Aorta (tissue), 5 donors: ENCODE results near the gene TRABD2A. TPM values are rescaled to one million over a fixed set of nuclear protein-coding genes. Genes with fewer than 3 reads are reported as not detected.
"Not testable (repeated sequence)": the region's sequence is repeated elsewhere in the genome, so short reads cannot be mapped to it uniquely, and the experiment has no call there.

ENCODE experiments used
- ATAC-seq: fragments of 200-7000 bp; cut with Tn5 transposase; one replicate; pipeline ENCODE4 v1.9.1; 2022; ENCODE audit warnings: moderate library complexity; ENCODE audit not compliant: low FRiP score
- DNase-seq, 2 donors: peaks; one replicate each; pipeline ENCODE4 v3.0.0-alpha.2; 2020
- H3K27ac ChIP-seq, 2 donors: one replicate each; pipeline ENCODE4 v1.5.1; 2013; ENCODE audit warnings: low read length in 2 of 2, mild to moderate bottlenecking in 2 of 2, moderate library complexity in 2 of 2, control low read depth in 1 of 2, inconsistent platforms in 1 of 2, low read depth in 1 of 2
- H3K27me3 ChIP-seq, 2 donors: one replicate each; pipeline ENCODE4 v1.6.1; 2013; ENCODE audit warnings: control low read depth in 1 of 2, low read length in 1 of 2, mild to moderate bottlenecking in 1 of 2, moderate library complexity in 1 of 2; ENCODE audit not compliant: insufficient read depth in 2 of 2, control insufficient read depth in 1 of 2
- H3K36me3 ChIP-seq, 2 donors: one replicate each; pipeline ENCODE4 v1.6.1; 2013; ENCODE audit warnings: control low read depth in 1 of 2, low read length in 1 of 2, mild to moderate bottlenecking in 1 of 2; ENCODE audit not compliant: insufficient read depth in 2 of 2, control insufficient read depth in 1 of 2
- H3K4me1 ChIP-seq, 2 donors: one replicate each; pipeline ENCODE4 v1.6.1; 2013; ENCODE audit warnings: low read length in 2 of 2, control low read depth in 1 of 2, mild to moderate bottlenecking in 1 of 2, moderate library complexity in 1 of 2; ENCODE audit not compliant: insufficient read depth in 2 of 2, control insufficient read depth in 1 of 2
- H3K4me3 ChIP-seq, 2 donors: one replicate each; pipeline ENCODE4 v1.5.1; 2013; ENCODE audit warnings: low read length in 2 of 2, control low read depth in 1 of 2, mild to moderate bottlenecking in 1 of 2
- H3K9me3 ChIP-seq: one replicate; pipeline ENCODE4 v1.6.1; 2013; ENCODE audit warnings: mild to moderate bottlenecking, low read length; ENCODE audit not compliant: control insufficient read depth
- WGBS, 2 donors: extraction: QIAGEN DNeasy Blood & Tissue Kit; methylation state at CpG; one replicate each; pipeline ENCODE4 v1.1.7; 2013; 5-methylcytosine and 5-hydroxymethylcytosine counted together
- intact Hi-C, 2 donors: fragments of 100-400 bp; cut with DNase I; formaldehyde crosslinking; loops; one replicate each; pipeline versions ENCODE4 v1.14.2 to v1.15.0; 2022
- polyA plus RNA-seq, 2 donors: library from polyadenylated mRNA; stranded (reverse); fragments of 200-250 nt; gene quantifications; one replicate each; pipeline ENCODE4 v1.2.3, GENCODE V29; 2013
- total RNA-seq, 2 donors: library from RNA; stranded (reverse); fragmentation: NEBNext Ultra II Directional; extraction: Animal tissue kit (Norgen Biotek cat#: 25700); gene quantifications; one replicate each; pipeline ENCODE4 v1.2.1, GENCODE V29; 2021
- donor health status: healthy with polysubstance abuse.
- donor health status: Bipolar disorder and iron deficiency.
- donor health status: DM: no; HTN: no; CAD: no.
- donor health status: DM: no; HTN: no; CAD: no.
- donor health status: DM: yes; HTN: yes; CAD: no.

TRABD2A gene
- total and polyA plus RNA-seq, 4 donors = 0.23 to 2.2 (median 1.2) TPM

DNA sequence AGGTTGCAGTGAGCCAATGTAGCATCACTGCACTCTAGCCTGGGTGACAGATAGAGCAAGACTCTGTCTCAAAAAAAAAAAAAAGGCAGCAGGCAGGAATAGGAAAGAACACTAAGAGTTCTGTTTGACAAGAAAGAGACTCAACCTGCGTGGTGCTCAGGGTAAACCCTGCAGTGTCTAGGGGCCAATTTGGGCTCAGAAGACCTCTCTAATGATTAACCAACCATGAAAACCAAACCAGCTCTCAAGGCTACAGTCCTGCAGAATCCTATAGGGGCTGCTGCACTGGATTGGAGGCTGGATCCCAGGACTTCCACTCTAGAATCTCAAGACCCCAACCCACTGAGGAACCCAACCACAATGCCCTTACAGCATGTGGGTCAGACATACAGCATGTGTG, 2.4 kb downstream of the TRABD2A start:
- H3K4me1 ChIP-seq = peaks cover 0 to 6% of the 10 kb centered on the region in 2 donors
- no peaks in the 10 kb centered on the region for H3K27me3 ChIP-seq
- 72 to 86% methylated on average over 1 of the region's 1 CpG for WGBS, 2 donors
- H3K36me3 ChIP-seq = no peaks in the 10 kb centered on the region
- ATAC-seq (no peak), DNase-seq (no peak)
- no peak overlapping the region for H3K27ac ChIP-seq
- intact Hi-C loops = no loop called here
- H3K9me3 ChIP-seq = no peaks in the 10 kb centered on the region
- no peak overlapping the region for H3K4me3 ChIP-seq

DNA sequence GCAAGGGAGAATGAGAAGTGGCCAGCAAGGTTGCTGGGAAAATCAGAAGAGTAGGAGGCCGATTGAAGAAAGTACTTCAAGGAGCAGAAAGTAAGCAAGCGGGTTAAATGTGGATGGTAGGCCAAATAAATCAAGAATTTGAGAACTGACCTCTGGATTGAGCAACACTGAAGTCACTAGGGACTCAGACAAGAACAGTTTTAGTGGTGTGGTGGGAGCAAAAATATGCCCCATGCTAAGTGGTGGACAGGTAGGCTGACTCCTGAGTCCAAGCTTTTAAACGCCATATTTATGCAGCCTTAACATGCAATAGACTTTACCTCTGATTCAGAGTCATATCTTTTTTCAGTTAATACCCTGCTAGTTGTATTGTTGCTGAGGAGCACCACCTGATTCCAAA, 4.5 kb downstream of the TRABD2A start:
- H3K27ac ChIP-seq = no peak overlapping the region
- DNase-seq = no peak
- H3K9me3 ChIP-seq = no peaks in the 10 kb centered on the region
- no peaks in the 10 kb centered on the region for H3K36me3 ChIP-seq
- no peak for ATAC-seq
- intact Hi-C loops = no loop called here
- peaks cover 0 to under 1% of the 10 kb centered on the region in 2 donors for H3K4me1 ChIP-seq
- no peaks in the 10 kb centered on the region for H3K27me3 ChIP-seq
- no peak overlapping the region for H3K4me3 ChIP-seq
- WGBS, 2 donors = 84 to 89% methylated on average over 3 of the region's 3 CpGs

DNA sequence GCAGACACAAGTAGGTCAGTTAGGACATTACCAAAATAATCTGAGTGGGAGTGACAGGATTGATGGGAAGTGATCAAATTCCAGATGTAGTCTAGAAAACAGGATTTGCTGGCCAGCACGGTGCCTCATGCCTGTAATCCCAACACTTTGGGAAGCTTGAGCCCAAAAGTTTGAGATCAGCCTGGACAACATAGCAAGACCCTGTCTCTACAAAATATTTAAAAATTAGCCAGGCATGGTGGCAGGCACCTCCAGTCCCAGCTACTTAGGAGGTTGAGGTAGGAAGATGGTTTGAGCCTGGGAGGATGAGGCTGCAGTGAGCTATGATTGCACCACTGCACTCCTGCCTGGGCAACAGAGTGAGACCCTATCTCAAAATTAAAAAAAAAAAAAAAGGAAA, 5.3 kb downstream of the TRABD2A start:
- ATAC-seq, DNase-seq, H3K27ac ChIP-seq, H3K4me3 ChIP-seq, H3K27me3 ChIP-seq, H3K4me1 ChIP-seq, intact Hi-C loops, H3K9me3 ChIP-seq, H3K36me3 ChIP-seq: not testable (repeated sequence)
- WGBS, 2 donors = 88 to 94% methylated on average over 1 of the region's 1 CpG

DNA sequence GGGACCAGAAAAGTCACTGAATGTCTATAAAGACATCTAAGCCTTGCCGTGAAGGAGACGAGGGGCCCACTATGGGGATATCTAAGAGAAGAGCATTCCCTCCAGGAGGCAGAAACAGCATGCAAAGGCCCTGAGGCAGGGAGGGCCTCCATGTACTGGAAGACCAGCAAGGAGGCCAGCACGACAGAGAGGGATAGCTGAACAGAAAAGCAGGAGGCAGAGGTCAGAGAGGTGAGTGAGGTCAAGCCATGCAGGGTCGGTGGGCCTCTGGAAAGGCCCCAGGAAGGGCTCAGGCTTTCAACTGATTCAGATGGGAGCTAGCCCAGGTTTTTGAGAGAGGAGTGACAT, 5.7 kb downstream of the TRABD2A start:
- no peak overlapping the region for H3K27ac ChIP-seq
- H3K4me1 ChIP-seq = no peaks in the 10 kb centered on the region
- no peak overlapping the region for H3K4me3 ChIP-seq
- ATAC-seq = no peak
- no peaks in the 10 kb centered on the region for H3K9me3 ChIP-seq
- intact Hi-C loops = no loop called here
- 68 to 70% methylated on average over 4 of the region's 4 CpGs for WGBS, 2 donors
- no peaks in the 10 kb centered on the region for H3K27me3 ChIP-seq
- no peak for DNase-seq
- no peaks in the 10 kb centered on the region for H3K36me3 ChIP-seq

DNA sequence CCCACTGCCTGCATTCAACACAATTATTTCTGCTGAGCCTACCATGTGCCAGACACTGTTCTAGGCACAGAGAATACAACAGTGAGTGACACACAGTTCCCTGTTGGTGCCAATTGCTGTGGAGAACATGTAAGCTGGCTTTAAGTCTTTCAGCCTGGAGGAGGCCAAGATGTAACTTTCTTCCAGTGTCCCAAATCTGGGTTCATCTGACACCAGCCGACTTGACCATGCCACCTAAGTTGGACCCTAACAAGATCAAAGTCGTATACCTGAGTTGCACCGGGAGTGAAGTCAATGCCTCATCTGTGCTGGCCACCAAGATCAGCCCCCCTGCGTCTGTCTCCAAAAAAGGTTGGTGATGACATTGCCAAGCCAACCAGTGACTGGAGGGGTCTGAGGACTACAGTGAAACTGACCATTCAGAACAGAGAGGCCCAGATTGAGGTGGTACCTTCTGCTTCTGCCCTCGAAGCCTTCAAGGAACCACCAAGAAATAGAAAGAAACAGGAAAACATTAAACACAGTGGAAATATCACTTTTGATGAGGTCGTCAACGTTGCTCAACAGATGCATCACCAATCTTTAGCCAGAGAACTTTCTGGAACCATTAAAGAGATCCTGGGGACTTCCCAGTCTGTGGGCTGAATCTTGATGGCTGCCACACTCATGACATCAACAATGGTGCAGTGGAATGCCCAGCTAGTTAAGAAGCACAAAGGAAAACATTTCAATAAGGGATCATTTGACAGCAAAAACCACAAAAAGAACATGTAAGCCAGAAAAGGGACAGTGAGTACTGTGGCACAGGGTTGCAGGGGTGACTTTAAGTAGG, 6.3 kb downstream of the TRABD2A start:
- H3K27ac ChIP-seq = no peak overlapping the region
- H3K27me3 ChIP-seq = no peaks in the 10 kb centered on the region
- H3K4me1 ChIP-seq = no peaks in the 10 kb centered on the region
- ATAC-seq (no peak), DNase-seq (no peak)
- H3K36me3 ChIP-seq = no peaks in the 10 kb centered on the region
- intact Hi-C loops = no loop called here
- H3K9me3 ChIP-seq = no peaks in the 10 kb centered on the region
- no peak overlapping the region for H3K4me3 ChIP-seq
- 86 to 91% methylated on average over 7 of the region's 7 CpGs for WGBS, 2 donors

DNA sequence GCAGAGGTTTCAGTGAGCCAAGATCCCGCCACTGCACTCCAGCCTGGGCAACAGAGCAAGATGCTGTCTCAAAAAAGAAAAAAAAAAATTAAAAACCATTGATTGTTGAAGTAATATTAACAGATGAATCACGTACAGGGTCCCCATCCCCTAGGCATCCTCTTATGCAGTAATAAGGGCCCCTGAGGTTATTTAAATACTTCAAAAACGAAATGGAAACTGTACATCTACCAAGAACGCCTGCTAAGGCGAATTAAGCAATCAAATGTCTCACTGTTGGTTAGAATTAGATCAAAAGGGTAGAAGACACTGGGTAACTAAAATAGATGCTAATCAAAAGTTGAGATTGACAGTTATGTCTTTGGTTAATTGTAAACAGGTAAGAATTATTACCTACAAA, 7.5 kb downstream of the TRABD2A start:
- intact Hi-C loops = no loop called here
- no peak for DNase-seq
- H3K9me3 ChIP-seq = no peaks in the 10 kb centered on the region

DNA sequence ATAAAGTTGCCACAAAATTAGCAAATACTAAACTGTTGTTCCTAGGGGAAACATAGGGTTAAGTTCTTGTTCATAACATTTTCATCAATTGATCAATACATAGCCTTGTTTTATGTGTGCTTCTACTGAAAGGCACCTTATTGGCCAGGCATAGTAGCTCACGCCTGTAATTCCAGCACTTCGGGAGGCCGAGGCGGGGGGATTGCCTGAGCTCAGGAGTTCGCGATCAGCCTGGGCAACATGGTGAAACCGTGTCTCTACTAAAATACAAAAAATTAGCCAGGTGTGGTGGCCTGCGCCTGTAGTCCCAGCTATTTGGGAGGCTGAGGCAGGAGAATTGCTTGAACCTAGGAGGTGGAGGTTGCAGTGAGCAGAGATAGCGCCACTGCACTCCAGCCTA, 8.2 kb downstream of the TRABD2A start:
- ATAC-seq, H3K4me3 ChIP-seq, H3K36me3 ChIP-seq, DNase-seq, intact Hi-C loops, H3K27me3 ChIP-seq, H3K9me3 ChIP-seq, H3K4me1 ChIP-seq, H3K27ac ChIP-seq: not testable (repeated sequence)
- 93 to 95% methylated on average over 9 of the region's 9 CpGs for WGBS, 2 donors

More for the DNA sequence above, 7.5 kb downstream of the TRABD2A start:
- Histone ChIP-seq H3K4me1 (no peaks in the 10 kb centered on the region), H3K27me3 (no peaks in the 10 kb centered on the region), H3K27ac (no peak overlapping the region), H3K4me3 (no peak overlapping the region), H3K36me3 (no peaks in the 10 kb centered on the region)
- WGBS, 2 donors = 90 to 91% methylated on average over 5 of the region's 5 CpGs
- ATAC-seq = no peak

DNA sequence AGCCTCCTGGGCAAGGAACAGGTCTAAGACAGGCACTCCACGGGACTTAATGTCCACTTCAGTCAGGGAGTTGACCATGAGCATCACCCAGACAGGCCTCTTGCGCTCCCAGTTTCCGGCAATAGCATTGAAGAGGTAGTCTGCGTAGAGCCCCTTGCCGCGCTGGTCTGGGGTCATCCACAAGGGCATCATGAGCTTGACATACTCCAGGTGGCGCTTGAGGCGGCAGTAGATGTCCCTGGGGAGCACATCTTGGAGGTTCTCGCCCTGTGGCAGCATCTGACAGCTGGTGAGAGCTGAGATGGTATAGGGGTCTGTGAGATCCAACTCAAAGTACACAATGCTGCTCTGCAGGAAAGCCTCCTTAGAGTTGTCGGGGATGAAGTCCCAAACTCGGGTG, 10.6 kb downstream of the TRABD2A start:
- Histone ChIP-seq H3K27ac (no peak overlapping the region), H3K4me3 (no peak overlapping the region), H3K27me3 (no peaks in the 10 kb centered on the region), H3K4me1 (no peaks in the 10 kb centered on the region), H3K36me3 (no peaks in the 10 kb centered on the region), H3K9me3 (no peaks in the 10 kb centered on the region)
- intact Hi-C loops = no loop called here
- 87 to 88% methylated on average over 11 of the region's 11 CpGs for WGBS, 2 donors
- DNase-seq (no peak), ATAC-seq (no peak)

DNA sequence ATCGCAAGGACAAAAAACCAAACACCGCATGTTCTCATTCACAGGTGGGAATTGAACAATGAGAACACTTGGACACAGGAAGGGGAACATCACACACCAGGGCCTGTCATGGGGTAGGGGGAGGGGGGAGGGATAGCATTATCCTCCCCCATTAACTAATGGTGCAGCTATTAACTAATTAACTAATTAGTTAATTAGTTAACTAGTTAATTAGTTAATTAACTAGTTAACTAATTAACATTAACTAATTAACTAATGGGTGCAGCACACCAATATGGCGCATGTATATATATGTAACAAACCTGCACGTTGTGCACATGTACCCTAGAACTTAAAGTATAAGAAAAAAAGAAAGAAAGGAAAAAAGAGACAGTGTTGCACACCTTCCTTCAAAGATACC, 12.6 kb downstream of the TRABD2A start:
- not testable (repeated sequence) for H3K4me3 ChIP-seq
- 89 to 97% methylated on average over 2 to 3 of the region's 4 CpGs for WGBS, 2 donors

More for the DNA sequence above, 12.6 kb downstream of the TRABD2A start:
- H3K9me3 ChIP-seq, H3K27ac ChIP-seq, DNase-seq, H3K36me3 ChIP-seq, H3K27me3 ChIP-seq, intact Hi-C loops, H3K4me1 ChIP-seq, ATAC-seq: not testable (repeated sequence)
